ENCODE data around the gene B4GALNT4. TPM values are rescaled to one million over a fixed set of nuclear protein-coding genes. Genes with fewer than 3 reads are reported as not detected.

B4GALNT4 gene
- total and polyA plus RNA-seq, 2 of the 4 experiments (the other 2 are of a cell fraction) = 5.2 to 38.6 TPM

DNA sequence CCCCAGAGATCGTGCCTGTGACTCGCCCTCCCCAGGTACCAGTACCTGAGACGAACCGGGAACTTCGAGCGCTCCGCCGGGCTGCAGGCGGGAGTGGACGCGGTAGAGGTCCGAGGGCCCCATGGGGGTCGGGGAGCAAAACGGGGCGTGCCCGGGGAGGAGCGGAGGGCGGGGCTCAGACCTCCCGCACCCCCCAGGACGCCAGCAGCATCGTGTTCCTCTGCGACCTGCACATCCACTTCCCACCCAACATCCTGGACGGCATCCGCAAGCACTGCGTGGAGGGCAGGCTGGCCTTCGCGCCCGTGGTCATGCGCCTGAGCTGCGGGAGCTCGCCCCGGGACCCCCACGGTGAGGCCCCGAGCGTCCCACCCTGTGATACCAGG is 10.8 kb downstream of the B4GALNT4 start:
- dilution Hi-C loops (cut with HindIII; ENCODE audit: low sequenced_read_pairs, unreplicated experiment) = no loop called here
- 96% methylated on average over 23 of the region's 35 CpGs; no CpG with 5 or more reads in 1 of the 2 experiments for WGBS, 2 experiments (ENCODE audit: extremely low coverage in 2 of 2, insufficient read length in 1 of 2)
- no peak overlapping the region for H4K91ac ChIP-seq (ENCODE audit: insufficient read depth, low read depth, low read length)
- H3K14ac ChIP-seq (replicated peaks; ENCODE audit: low read depth, low read length) = no peak overlapping the region
- H3K18ac ChIP-seq (ENCODE audit: low read depth, low read length) = no peak overlapping the region
- H3K4me3 ChIP-seq (ENCODE audit: insufficient read depth, low read depth, low read length) = no peak overlapping the region
- no peak overlapping the region for H2BK120ac ChIP-seq (ENCODE audit: low read depth, low read length)
- no peak overlapping the region for H3K56ac ChIP-seq (ENCODE audit: extremely low read depth, insufficient read depth, low read length)
- H2BK5ac ChIP-seq (ENCODE audit: low read depth, low read length, poor library complexity, severe bottlenecking) = no peak overlapping the region
- POLR2A ChIA-PET (ENCODE audit: unreplicated experiment) = no interaction called here
- in situ Hi-C loops (cut with MboI; ENCODE audit: low sequenced_read_pairs) = no loop called here
- H3K9ac ChIP-seq (ENCODE audit: low read depth, low read length) = no peak overlapping the region
- no peaks in the 10 kb centered on the region for H3K9me1 ChIP-seq (ENCODE audit: insufficient read depth, low read length)
- no peak overlapping the region for H3K27ac ChIP-seq (ENCODE audit: insufficient read depth, low read length)
- no peak overlapping the region for H2AK5ac ChIP-seq (ENCODE audit: low read depth, low read length)
- intact Hi-C loops (cut with micrococcal nuclease) = no loop called here
- no peak overlapping the region for H4K5ac ChIP-seq (ENCODE audit: low read depth, low read length)
- no peak overlapping the region for H3K4ac ChIP-seq (ENCODE audit: low read depth, low read length)
- no peaks in the 10 kb centered on the region for H3K27me3 ChIP-seq (ENCODE audit: control insufficient read depth, insufficient read depth, low read length)
- no peak overlapping the region for H4K8ac ChIP-seq (ENCODE audit: low read depth in 2 of 2, low read length in 2 of 2)
- H3K4me1 ChIP-seq (ENCODE audit: control insufficient read depth, insufficient read depth, low read length) = no peaks in the 10 kb centered on the region
- TF ChIP-seq POLR2A (IDR thresholded peaks at IDR 0.05; ENCODE audit: low read depth, low read length) (no peak), BHLHE40 (IDR thresholded peaks at IDR 0.05; ENCODE audit: low read depth, low read length) (no peak), RCOR1 (IDR thresholded peaks at IDR 0.05; ENCODE audit: insufficient replicate concordance, low read length) (no peak), CEBPB (IDR thresholded peaks at IDR 0.05; ENCODE audit: low read depth, low read length) (no peak), CHD1 (IDR thresholded peaks at IDR 0.05; ENCODE audit: low read depth, low read length) (no peak), FOS (IDR thresholded peaks at IDR 0.05; ENCODE audit: low read depth, low read length) (no peak), RFX5 (IDR thresholded peaks at IDR 0.05; ENCODE audit: low read depth, low read length) (no peak), SMC3 (IDR thresholded peaks at IDR 0.05; ENCODE audit: low read depth, low read length) (no peak), MAFK (IDR thresholded peaks at IDR 0.05; ENCODE audit: low read depth, low read length) (no peak), NFE2L2 (IDR thresholded peaks at IDR 0.05; ENCODE audit: low read depth, low read length) (no peak), MXI1 (IDR thresholded peaks at IDR 0.05; ENCODE audit: borderline replicate concordance, low read depth, low read length) (no peak), MAZ (IDR thresholded peaks at IDR 0.05; ENCODE audit: borderline replicate concordance, low read depth, low read length) (no peak), RAD21 (IDR thresholded peaks at IDR 0.05; ENCODE audit: low read length) (no peak)
- TF ChIP-seq, protein P1, sequence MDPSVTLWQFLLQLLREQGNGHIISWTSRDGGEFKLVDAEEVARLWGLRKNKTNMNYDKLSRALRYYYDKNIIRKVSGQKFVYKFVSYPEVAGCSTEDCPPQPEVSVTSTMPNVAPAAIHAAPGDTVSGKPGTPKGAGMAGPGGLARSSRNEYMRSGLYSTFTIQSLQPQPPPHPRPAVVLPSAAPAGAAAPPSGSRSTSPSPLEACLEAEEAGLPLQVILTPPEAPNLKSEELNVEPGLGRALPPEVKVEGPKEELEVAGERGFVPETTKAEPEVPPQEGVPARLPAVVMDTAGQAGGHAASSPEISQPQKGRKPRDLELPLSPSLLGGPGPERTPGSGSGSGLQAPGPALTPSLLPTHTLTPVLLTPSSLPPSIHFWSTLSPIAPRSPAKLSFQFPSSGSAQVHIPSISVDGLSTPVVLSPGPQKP (IDR thresholded peaks at IDR 0.05; ENCODE audit: borderline replicate concordance, low read depth, low read length) = no peak
- TF ChIP-seq, protein P2, sequence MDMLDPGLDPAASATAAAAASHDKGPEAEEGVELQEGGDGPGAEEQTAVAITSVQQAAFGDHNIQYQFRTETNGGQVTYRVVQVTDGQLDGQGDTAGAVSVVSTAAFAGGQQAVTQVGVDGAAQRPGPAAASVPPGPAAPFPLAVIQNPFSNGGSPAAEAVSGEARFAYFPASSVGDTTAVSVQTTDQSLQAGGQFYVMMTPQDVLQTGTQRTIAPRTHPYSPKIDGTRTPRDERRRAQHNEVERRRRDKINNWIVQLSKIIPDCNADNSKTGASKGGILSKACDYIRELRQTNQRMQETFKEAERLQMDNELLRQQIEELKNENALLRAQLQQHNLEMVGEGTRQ (IDR thresholded peaks at IDR 0.05; ENCODE audit: low read depth, low read length) = no peak
- TF ChIP-seq, protein P3, sequence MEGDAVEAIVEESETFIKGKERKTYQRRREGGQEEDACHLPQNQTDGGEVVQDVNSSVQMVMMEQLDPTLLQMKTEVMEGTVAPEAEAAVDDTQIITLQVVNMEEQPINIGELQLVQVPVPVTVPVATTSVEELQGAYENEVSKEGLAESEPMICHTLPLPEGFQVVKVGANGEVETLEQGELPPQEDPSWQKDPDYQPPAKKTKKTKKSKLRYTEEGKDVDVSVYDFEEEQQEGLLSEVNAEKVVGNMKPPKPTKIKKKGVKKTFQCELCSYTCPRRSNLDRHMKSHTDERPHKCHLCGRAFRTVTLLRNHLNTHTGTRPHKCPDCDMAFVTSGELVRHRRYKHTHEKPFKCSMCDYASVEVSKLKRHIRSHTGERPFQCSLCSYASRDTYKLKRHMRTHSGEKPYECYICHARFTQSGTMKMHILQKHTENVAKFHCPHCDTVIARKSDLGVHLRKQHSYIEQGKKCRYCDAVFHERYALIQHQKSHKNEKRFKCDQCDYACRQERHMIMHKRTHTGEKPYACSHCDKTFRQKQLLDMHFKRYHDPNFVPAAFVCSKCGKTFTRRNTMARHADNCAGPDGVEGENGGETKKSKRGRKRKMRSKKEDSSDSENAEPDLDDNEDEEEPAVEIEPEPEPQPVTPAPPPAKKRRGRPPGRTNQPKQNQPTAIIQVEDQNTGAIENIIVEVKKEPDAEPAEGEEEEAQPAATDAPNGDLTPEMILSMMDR (conservative IDR thresholded peaks at IDR 0.05; ENCODE audit: low read depth, low read length) = no peak
- H2AK9ac ChIP-seq (replicated peaks; ENCODE audit: low read depth, low read length, poor library complexity) = no peak overlapping the region
- DNase-seq (no peak), ATAC-seq (ENCODE audit: low read depth) (no peak)
- no peaks in the 10 kb centered on the region for H3K79me1 ChIP-seq (ENCODE audit: low read depth in 1 of 2, low read length in 2 of 2)
- BruUV-seq (replicated peaks) = TSS peak; percentile 29
- H2AFZ ChIP-seq (replicated peaks; ENCODE audit: low read length, poor library complexity) = no peak overlapping the region
- H3K4me2 ChIP-seq (ENCODE audit: low read depth, low read length) = no peak overlapping the region
- no peak overlapping the region for H3K23ac ChIP-seq (ENCODE audit: low read depth, low read length)
- no peak overlapping the region for H2BK15ac ChIP-seq (ENCODE audit: low read depth, low read length)
- no peaks in the 10 kb centered on the region for H3K9me3 ChIP-seq (ENCODE audit: control insufficient read depth, insufficient read depth, low read length)
- no peaks in the 10 kb centered on the region for H4K20me1 ChIP-seq (ENCODE audit: insufficient read depth, low read length)
- H3K36me3 ChIP-seq (ENCODE audit: control insufficient read depth, insufficient read depth, low read length) = peaks cover 34% of the 10 kb centered on the region; the same call in 1 of the 2 replicates
- CTCF ChIA-PET = no interaction called here
- H2BK20ac ChIP-seq (ENCODE audit: low read depth, low read length) = no peak overlapping the region
